Endothelial cell of umbilical vein (primary cell): ENCODE data around the gene SPCS1.

Experiments
- EZH2 ChIP-seq: IDR thresholded peaks from 2 replicates; pipeline ENCODE4 v1.6.1; 2012; ENCODE audit warnings: borderline replicate concordance, low read depth, mild to moderate bottlenecking, moderate library complexity, low read length, inconsistent platforms; ENCODE audit not compliant: severe bottlenecking
- POLR2A ChIP-seq: IDR thresholded peaks from 2 replicates; pipeline ENCODE4 v1.6.1; 2012; ENCODE audit warnings: low read depth, mild to moderate bottlenecking, control low read depth, low read length
- POLR2AphosphoS5 ChIP-seq: IDR thresholded peaks from 2 replicates; pipeline ENCODE4 v1.6.1; 2012; ENCODE audit warnings: low read depth, mild to moderate bottlenecking, control low read depth, low read length, moderate library complexity; ENCODE audit not compliant: insufficient read depth
- TF ChIP-seq, protein P1 (sequence below), 2 donors: IDR thresholded peaks; 1 replicate in 1 of 2; 2 replicates in 1 of 2; pipeline ENCODE4 v1.5.1; 2011; ENCODE audit warnings: low read length in 2 of 2, mild to moderate bottlenecking in 2 of 2, moderate library complexity in 2 of 2, control low read depth in 1 of 2, inconsistent platforms in 1 of 2, low read depth in 1 of 2; ENCODE audit not compliant: insufficient read depth in 1 of 2; ENCODE audit errors: extremely low read depth in 1 of 2

GRCh38 chr3:52724511-52724910, 18.6 kb downstream of the SPCS1 start:
- TF ChIP-seq, protein P1, sequence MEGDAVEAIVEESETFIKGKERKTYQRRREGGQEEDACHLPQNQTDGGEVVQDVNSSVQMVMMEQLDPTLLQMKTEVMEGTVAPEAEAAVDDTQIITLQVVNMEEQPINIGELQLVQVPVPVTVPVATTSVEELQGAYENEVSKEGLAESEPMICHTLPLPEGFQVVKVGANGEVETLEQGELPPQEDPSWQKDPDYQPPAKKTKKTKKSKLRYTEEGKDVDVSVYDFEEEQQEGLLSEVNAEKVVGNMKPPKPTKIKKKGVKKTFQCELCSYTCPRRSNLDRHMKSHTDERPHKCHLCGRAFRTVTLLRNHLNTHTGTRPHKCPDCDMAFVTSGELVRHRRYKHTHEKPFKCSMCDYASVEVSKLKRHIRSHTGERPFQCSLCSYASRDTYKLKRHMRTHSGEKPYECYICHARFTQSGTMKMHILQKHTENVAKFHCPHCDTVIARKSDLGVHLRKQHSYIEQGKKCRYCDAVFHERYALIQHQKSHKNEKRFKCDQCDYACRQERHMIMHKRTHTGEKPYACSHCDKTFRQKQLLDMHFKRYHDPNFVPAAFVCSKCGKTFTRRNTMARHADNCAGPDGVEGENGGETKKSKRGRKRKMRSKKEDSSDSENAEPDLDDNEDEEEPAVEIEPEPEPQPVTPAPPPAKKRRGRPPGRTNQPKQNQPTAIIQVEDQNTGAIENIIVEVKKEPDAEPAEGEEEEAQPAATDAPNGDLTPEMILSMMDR (IDR thresholded peaks at IDR 0.05; ENCODE audit: extremely low read depth in 1 of 2, insufficient read depth in 1 of 2, low read depth in 1 of 2, low read length in 2 of 2), result no peak
- TF ChIP-seq POLR2A (no peak), EZH2 (no peak), POLR2AphosphoS5 (no peak)
